Measurements from ENCODE around the gene HELLS.
"Not testable (repeated sequence)": the region's sequence is repeated elsewhere in the genome, so short reads cannot be mapped to it uniquely, and the experiment has no call there.

DNA sequence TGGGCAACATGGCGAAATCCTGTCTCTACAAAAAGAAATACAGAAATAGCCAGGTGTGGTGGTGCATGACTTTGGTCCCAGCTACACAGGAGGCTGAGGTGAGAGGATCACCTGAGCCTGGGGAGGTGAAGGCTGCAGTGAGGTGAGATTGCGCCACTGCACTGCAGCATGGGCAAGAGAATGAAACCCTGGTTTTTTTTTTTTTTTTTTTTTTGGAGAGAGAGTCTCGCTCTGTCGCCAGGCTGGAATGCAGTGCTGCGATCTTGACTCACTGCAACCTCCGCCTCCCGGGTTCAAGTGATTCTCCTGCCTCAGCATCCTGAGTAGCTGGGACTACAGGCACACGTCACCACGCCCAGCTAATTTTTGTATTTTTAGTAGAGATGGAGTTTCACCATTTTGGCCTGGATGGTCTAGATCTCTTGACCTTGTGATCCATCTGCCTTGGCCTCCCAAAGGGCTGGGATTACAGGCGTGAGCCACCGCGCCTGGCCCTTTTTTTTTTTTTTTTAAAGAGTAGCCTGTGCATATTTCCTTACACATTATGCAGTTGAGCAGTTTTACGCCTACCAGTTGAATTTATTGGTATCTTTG lies 22.2 kb downstream of the HELLS start:
- not testable (repeated sequence) for TF ChIP-seq POLR2A (IDR thresholded peaks at IDR 0.05)
- TF ChIP-seq, protein P1, sequence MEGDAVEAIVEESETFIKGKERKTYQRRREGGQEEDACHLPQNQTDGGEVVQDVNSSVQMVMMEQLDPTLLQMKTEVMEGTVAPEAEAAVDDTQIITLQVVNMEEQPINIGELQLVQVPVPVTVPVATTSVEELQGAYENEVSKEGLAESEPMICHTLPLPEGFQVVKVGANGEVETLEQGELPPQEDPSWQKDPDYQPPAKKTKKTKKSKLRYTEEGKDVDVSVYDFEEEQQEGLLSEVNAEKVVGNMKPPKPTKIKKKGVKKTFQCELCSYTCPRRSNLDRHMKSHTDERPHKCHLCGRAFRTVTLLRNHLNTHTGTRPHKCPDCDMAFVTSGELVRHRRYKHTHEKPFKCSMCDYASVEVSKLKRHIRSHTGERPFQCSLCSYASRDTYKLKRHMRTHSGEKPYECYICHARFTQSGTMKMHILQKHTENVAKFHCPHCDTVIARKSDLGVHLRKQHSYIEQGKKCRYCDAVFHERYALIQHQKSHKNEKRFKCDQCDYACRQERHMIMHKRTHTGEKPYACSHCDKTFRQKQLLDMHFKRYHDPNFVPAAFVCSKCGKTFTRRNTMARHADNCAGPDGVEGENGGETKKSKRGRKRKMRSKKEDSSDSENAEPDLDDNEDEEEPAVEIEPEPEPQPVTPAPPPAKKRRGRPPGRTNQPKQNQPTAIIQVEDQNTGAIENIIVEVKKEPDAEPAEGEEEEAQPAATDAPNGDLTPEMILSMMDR (IDR thresholded peaks at IDR 0.05), result not testable (repeated sequence)

Measured in testis (tissue), 2 donors.